HG02938 (cell line): ENCODE measurements around the gene TAAR8.
"Not testable (repeated sequence)": the region's sequence is repeated elsewhere in the genome, so short reads cannot be mapped to it uniquely, and the experiment has no call there.

Experiments
- ATAC-seq: cut with Tn5 transposase; IDR thresholded peaks from one replicate; pipeline ENCODE4 v1.9.1; 2021; ENCODE audit warnings: mild to moderate bottlenecking, moderate library complexity; ENCODE audit not compliant: unreplicated experiment

TAAR8 gene

GRCh38 chr6:132552372-132552771, at the start of gene TAAR8:
TSS of gene TAAR8 (plus strand) at chr6:132552672. CDS start at chr6:132552693, 21 bp downstream.
- ATAC-seq: no peak

- no peak for ATAC-seq
These were observed 47.7 kb upstream of the TAAR8 start for GRCh38 chr6:132504757-132505156.

- ATAC-seq: no peak
These were observed 47.3 kb upstream of the TAAR8 start for GRCh38 chr6:132505158-132505557.

- ATAC-seq: no peak
These were observed 46.0 kb upstream of the TAAR8 start for GRCh38 chr6:132506461-132506860.

GRCh38 chr6:132506869-132507808, 45.3 kb upstream of the TAAR8 start:
- no peak for ATAC-seq

GRCh38 chr6:132511210-132511830, 41.2 kb upstream of the TAAR8 start:
- no peak for ATAC-seq

GRCh38 chr6:132511831-132512220, 40.6 kb upstream of the TAAR8 start:
- ATAC-seq: no peak

- no peak for ATAC-seq
These were observed 40.2 kb upstream of the TAAR8 start for GRCh38 chr6:132512342-132512637.

- peak; percentile 92 for ATAC-seq
These were observed 39.5 kb upstream of the TAAR8 start, which contains the start of gene STX7 for GRCh38 chr6:132512638-132513632. TSS of gene STX7 (minus strand) at chr6:132513116. CDS start at chr6:132503530, 9,586 bp downstream.

GRCh38 chr6:132513831-132514545, 38.5 kb upstream of the TAAR8 start:
- no peak for ATAC-seq

GRCh38 chr6:132515386-132515785, 37.1 kb upstream of the TAAR8 start:
- ATAC-seq: no peak

- no peak for ATAC-seq
These were observed 31.5 kb upstream of the TAAR8 start for GRCh38 chr6:132520953-132521352.

- ATAC-seq: no peak
These were observed 27.8 kb upstream of the TAAR8 start for GRCh38 chr6:132524646-132525045.

GRCh38 chr6:132525866-132526265, 26.6 kb upstream of the TAAR8 start:
- ATAC-seq: no peak

GRCh38 chr6:132526461-132526860, 26.0 kb upstream of the TAAR8 start:
- no peak for ATAC-seq

- ATAC-seq: no peak
These were observed 24.7 kb upstream of the TAAR8 start for GRCh38 chr6:132527791-132528190.

GRCh38 chr6:132530293-132530974, 22.0 kb upstream of the TAAR8 start:
- peak; percentile 93 for ATAC-seq

- not testable (repeated sequence) for ATAC-seq
These were observed 17.9 kb upstream of the TAAR8 start for GRCh38 chr6:132534546-132534945.

GRCh38 chr6:132537145-132537544, 15.3 kb upstream of the TAAR8 start:
- no peak for ATAC-seq

- ATAC-seq: no peak
These were observed 14.5 kb upstream of the TAAR8 start, which contains the start of gene TAAR9 for GRCh38 chr6:132537977-132538376. TSS of gene TAAR9 (plus strand) at chr6:132538277. CDS start at chr6:132538290, 13 bp downstream.
